KBM-7 (cell line): Measurements from ENCODE around the gene SMIM10L1.

Experiments used
- DNase-seq: peaks from one replicate; pipeline ENCODE4 v3.0.0-alpha.2; 2015
- in situ Hi-C: fragments of 300-500 bp; cut with MboI; formaldehyde crosslinking; loops from 2 replicates; pipeline ENCODE4 v1.14.3; 2020; ENCODE audit warnings: low sequenced_read_pairs, low pct_unique_long_range_greater_than_20kb, mixed read lengths

The SMIM10L1 gene

DNA sequence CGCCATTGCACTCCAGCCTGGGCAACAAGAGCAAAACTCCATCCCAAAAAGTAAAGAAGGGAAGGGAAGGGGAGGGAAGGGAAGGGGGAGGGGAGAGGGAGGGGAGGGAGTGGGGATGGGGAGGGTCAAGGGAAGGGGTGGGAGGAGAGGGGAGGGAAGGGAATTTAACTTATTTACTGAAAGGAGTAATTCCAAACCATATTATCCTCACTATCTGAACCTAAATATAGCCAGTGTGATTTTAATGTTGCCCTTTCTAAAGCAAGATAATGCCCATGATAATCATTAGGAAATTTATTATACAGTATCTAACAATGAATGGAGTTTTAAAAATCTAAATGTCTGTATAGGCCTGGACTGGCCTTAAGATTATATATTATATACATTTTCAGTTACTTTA, 7.3 kb downstream of the SMIM10L1 start:
- in situ Hi-C loops, result loop anchor here (25.0 kb wide), 1 partner anchor 416 kb away; no protein-coding TSS in a partner anchor

GRCh38 chr12:11182529-11182928, 11.5 kb downstream of the SMIM10L1 start:
- in situ Hi-C loops, result loop anchor here (25.0 kb wide), 1 partner anchor 420 kb away; no protein-coding TSS in a partner anchor
- no peak for DNase-seq

More for the DNA sequence above, 7.3 kb downstream of the SMIM10L1 start:
- DNase-seq, result no peak

GRCh38 chr12:11183011-11183410, 12.0 kb downstream of the SMIM10L1 start:
- DNase-seq, result no peak
- in situ Hi-C loops, result loop anchor here (25.0 kb wide), 1 partner anchor 421 kb away; no protein-coding TSS in a partner anchor

- in situ Hi-C loops, result loop anchor here (25.0 kb wide), 1 partner anchor 425 kb away; no protein-coding TSS in a partner anchor
- DNase-seq, result no peak
Measured at GRCh38 chr12:11186837-11187236, 15.8 kb downstream of the SMIM10L1 start, which contains the start of gene TAS2R42. TAS2R42 (minus strand) TSS chr12:11186937; CDS start chr12:11186937, 0 bp downstream.

DNA sequence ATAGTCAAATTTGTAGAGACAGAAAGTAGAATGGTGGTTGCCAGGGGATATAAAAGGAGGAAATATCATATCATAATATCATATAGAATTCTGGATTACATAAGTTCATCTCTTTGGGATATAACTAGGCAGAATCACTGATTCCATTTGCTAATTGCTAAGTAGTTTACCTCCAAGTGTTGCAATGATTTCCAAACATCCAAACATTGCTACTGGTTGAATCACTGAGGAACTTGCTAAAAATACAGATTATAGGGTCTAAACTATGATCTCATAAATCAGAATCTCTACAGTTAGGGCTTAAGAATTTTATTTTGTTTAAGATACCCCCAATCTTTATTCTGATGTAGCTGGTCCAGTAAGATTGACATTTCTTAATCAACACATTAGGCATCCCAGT, 31.8 kb downstream of the SMIM10L1 start:
- DNase-seq, result no peak
- in situ Hi-C loops, result no loop called here

GRCh38 chr12:11204173-11204572, 33.2 kb downstream of the SMIM10L1 start:
- DNase-seq, result no peak
- in situ Hi-C loops, result no loop called here

GRCh38 chr12:11209113-11209512, 38.1 kb downstream of the SMIM10L1 start:
- DNase-seq, result no peak
- in situ Hi-C loops, result no loop called here
